Measurements from ENCODE around the gene KRT84. TPM values are rescaled to one million over a fixed set of nuclear protein-coding genes. Genes with fewer than 3 reads are reported as not detected.

KRT84 gene
- total RNA-seq, 1 donor = not detected

GRCh38 chr12:52352951-52353350 lies 32.5 kb downstream of the KRT84 start:
- H2AFZ ChIP-seq (ENCODE audit: low read length) = no peak overlapping the region
- H3K4me1 ChIP-seq (ENCODE audit: insufficient read depth, low read length) = peaks cover 5% of the 10 kb centered on the region
- no peaks in the 10 kb centered on the region for H3K79me2 ChIP-seq (ENCODE audit: insufficient read depth, low read length)
- no peaks in the 10 kb centered on the region for H4K20me1 ChIP-seq (ENCODE audit: insufficient read depth, low read length)
- no peak overlapping the region for H3K4me3 ChIP-seq (ENCODE audit: insufficient read depth, low read length)
- H3K27me3 ChIP-seq (ENCODE audit: insufficient read depth, low read length) = peaks cover 63% of the 10 kb centered on the region
- no peak for TF ChIP-seq CTCF (IDR thresholded peaks at IDR 0.05; ENCODE audit: extremely low read depth, low read depth, low read length)
- no peak overlapping the region for H3K27ac ChIP-seq (ENCODE audit: low read depth, low read length)
- no peaks in the 10 kb centered on the region for H3K36me3 ChIP-seq (ENCODE audit: insufficient read depth, low read length)
- H3K9me3 ChIP-seq (ENCODE audit: low read depth, low read length) = no peaks in the 10 kb centered on the region
- DNase-seq (ENCODE audit: insufficient read length, low spot score, missing footprints) = peak; percentile 35
- no peak overlapping the region for H3K4me2 ChIP-seq (ENCODE audit: insufficient read depth, low read length)

- no peak overlapping the region for H3K4me2 ChIP-seq (ENCODE audit: insufficient read depth, low read length)
- H3K4me3 ChIP-seq (ENCODE audit: insufficient read depth, low read length) = no peak overlapping the region
- H4K20me1 ChIP-seq (ENCODE audit: insufficient read depth, low read length) = no peaks in the 10 kb centered on the region
- H3K36me3 ChIP-seq (ENCODE audit: insufficient read depth, low read length) = no peaks in the 10 kb centered on the region
- no peaks in the 10 kb centered on the region for H3K79me2 ChIP-seq (ENCODE audit: insufficient read depth, low read length)
- no peak for TF ChIP-seq CTCF (IDR thresholded peaks at IDR 0.05; ENCODE audit: extremely low read depth, low read depth, low read length)
- no peak overlapping the region for H3K27ac ChIP-seq (ENCODE audit: low read depth, low read length)
- peak; percentile 43 for DNase-seq (ENCODE audit: insufficient read length, low spot score, missing footprints)
- H2AFZ ChIP-seq (ENCODE audit: low read length) = no peak overlapping the region
- no peaks in the 10 kb centered on the region for H3K9me3 ChIP-seq (ENCODE audit: low read depth, low read length)
- peaks cover 5% of the 10 kb centered on the region for H3K4me1 ChIP-seq (ENCODE audit: insufficient read depth, low read length)
- H3K27me3 ChIP-seq (ENCODE audit: insufficient read depth, low read length) = peaks cover 68% of the 10 kb centered on the region
These were observed 34.0 kb downstream of the KRT84 start for GRCh38 chr12:52351196-52352059.

- Histone ChIP-seq H3K36me3 (ENCODE audit: insufficient read depth, low read length) (no peaks in the 10 kb centered on the region), H3K4me2 (ENCODE audit: insufficient read depth, low read length) (no peak overlapping the region), H3K4me1 (ENCODE audit: insufficient read depth, low read length) (peaks cover 5% of the 10 kb centered on the region), H4K20me1 (ENCODE audit: insufficient read depth, low read length) (no peaks in the 10 kb centered on the region), H3K27me3 (ENCODE audit: insufficient read depth, low read length) (peaks cover 68% of the 10 kb centered on the region), H3K79me2 (ENCODE audit: insufficient read depth, low read length) (no peaks in the 10 kb centered on the region), H3K9me3 (ENCODE audit: low read depth, low read length) (no peaks in the 10 kb centered on the region), H3K27ac (ENCODE audit: low read depth, low read length) (no peak overlapping the region), H3K4me3 (ENCODE audit: insufficient read depth, low read length) (no peak overlapping the region), H2AFZ (ENCODE audit: low read length) (no peak overlapping the region)
- no peak for TF ChIP-seq CTCF (IDR thresholded peaks at IDR 0.05; ENCODE audit: extremely low read depth, low read depth, low read length)
- peak; percentile 66 for DNase-seq (ENCODE audit: insufficient read length, low spot score, missing footprints)
These were observed 34.7 kb downstream of the KRT84 start for GRCh38 chr12:52350786-52351185.

- Histone ChIP-seq H4K20me1 (ENCODE audit: insufficient read depth, low read length) (no peaks in the 10 kb centered on the region), H3K9me3 (ENCODE audit: low read depth, low read length) (no peaks in the 10 kb centered on the region), H3K4me2 (ENCODE audit: insufficient read depth, low read length) (no peak overlapping the region), H3K79me2 (ENCODE audit: insufficient read depth, low read length) (no peaks in the 10 kb centered on the region), H3K36me3 (ENCODE audit: insufficient read depth, low read length) (no peaks in the 10 kb centered on the region), H3K4me1 (ENCODE audit: insufficient read depth, low read length) (peaks cover 5% of the 10 kb centered on the region), H3K4me3 (ENCODE audit: insufficient read depth, low read length) (no peak overlapping the region), H2AFZ (ENCODE audit: low read length) (no peak overlapping the region), H3K27ac (ENCODE audit: low read depth, low read length) (no peak overlapping the region), H3K27me3 (ENCODE audit: insufficient read depth, low read length) (peaks cover 61% of the 10 kb centered on the region)
- DNase-seq (ENCODE audit: insufficient read length, low spot score, missing footprints) = no peak
- TF ChIP-seq CTCF (IDR thresholded peaks at IDR 0.05; ENCODE audit: extremely low read depth, low read depth, low read length) = no peak
These were observed 35.3 kb downstream of the KRT84 start for GRCh38 chr12:52350021-52350620.
